Heart right ventricle (tissue), 16 donors: ENCODE data around the gene CLEC4A. TPM values are rescaled to one million over a fixed set of nuclear protein-coding genes. Genes with fewer than 3 reads are reported as not detected.

ENCODE experiments used
- ATAC-seq, 8 donors: fragments of 200-7000 bp; cut with Tn5 transposase; one replicate each; pipeline ENCODE4 v1.9.1; 2020; ENCODE audit warnings: mild to moderate bottlenecking in 8 of 8, moderate library complexity in 8 of 8, moderate number of reproducible peaks in 1 of 8
- DNase-seq, 2 donors: peaks; one replicate each; pipeline ENCODE4 v3.0.0-alpha.2; 2020
- H3K27ac ChIP-seq, 10 donors: fragments of 200-600 bp; sonication (generic) in 2 of 10; one replicate each; pipeline versions ENCODE4 v1.5.0 to v1.8.0; 2020 to 2022; ENCODE audit warnings: mild to moderate bottlenecking in 3 of 10
- H3K27me3 ChIP-seq, 7 donors: fragments of 200-600 bp; one replicate each; pipeline ENCODE4 v1.8.0; 2021 to 2022; ENCODE audit warnings: mild to moderate bottlenecking in 2 of 7
- H3K36me3 ChIP-seq, 9 donors: fragments of 200-600 bp; sonication (generic) in 1 of 9; one replicate each; pipeline versions ENCODE4 v1.5.0 to v1.8.0; 2020 to 2022; ENCODE audit warnings: mild to moderate bottlenecking in 2 of 9
- H3K4me1 ChIP-seq, 9 donors: fragments of 200-600 bp; sonication (generic) in 1 of 9; one replicate each; pipeline versions ENCODE4 v1.5.0 to v1.8.0; 2020 to 2022; ENCODE audit warnings: mild to moderate bottlenecking in 4 of 9
- H3K4me3 ChIP-seq, 10 donors: fragments of 200-600 bp; sonication (generic) in 2 of 10; one replicate each; pipeline versions ENCODE4 v1.5.0 to v1.8.0; 2020 to 2022; ENCODE audit warnings: mild to moderate bottlenecking in 7 of 10, moderate library complexity in 2 of 10
- H3K9me3 ChIP-seq, 11 donors: fragments of 200-600 bp in 10 of 11; sonication (generic) in 2 of 11; one replicate each; pipeline versions ENCODE4 v1.5.0 to v1.8.0; 2013 to 2022; ENCODE audit warnings: mild to moderate bottlenecking in 2 of 11, control low read depth in 1 of 11, moderate library complexity in 1 of 11
- WGBS, 2 donors: extraction: QIAGEN DNeasy Blood & Tissue Kit; methylation state at CpG; one replicate each; pipeline ENCODE4 v1.1.7; 2013; ENCODE audit warnings: inconsistent platforms in 1 of 2; 5-methylcytosine and 5-hydroxymethylcytosine counted together
- intact Hi-C, 10 donors: fragments of 100-400 bp; cut with DNase I; formaldehyde crosslinking; loops; one replicate each; pipeline versions ENCODE4 v1.11.1 to v1.14.2; 2022
- long read RNA-seq, 3 donors: library from polyadenylated mRNA; unstranded; transcript quantifications; one replicate each; pipeline ENCODE4 v2.0.0, GENCODE V29; 2020 to 2021
- polyA plus RNA-seq, 2 donors: library from polyadenylated mRNA; stranded (reverse); fragments of 200-250 nt; gene quantifications; one replicate each; pipeline ENCODE4 v1.2.3, GENCODE V29; 2013
- total RNA-seq, 10 donors: library from RNA; stranded (reverse); fragmentation: NEBNext Ultra II Directional in 3 of 10; extraction: Animal tissue kit (Norgen Biotek cat#: 25700) in 3 of 10; gene quantifications; one replicate each; pipeline versions ENCODE4 v1.2.1 to v1.2.4, GENCODE V29; 2021 to 2023
- TF ChIP-seq, protein P1 (sequence below), 9 donors: fragments of 200-600 bp; sonication (generic) in 2 of 9; IDR thresholded peaks; one replicate each; pipeline versions ENCODE4 v1.5.0 to v1.8.0; 2021 to 2022; ENCODE audit warnings: antibody characterized with exemption in 9 of 9, mild to moderate bottlenecking in 5 of 9, moderate library complexity in 1 of 9
- donor health status: Arrhythmogenic right ventricular cardiomyopathy.
- donor health status: ischemic (EF 13 %, LVEDD 7.1; RV severe dilation, severe dysfunction).
- donor health status: healthy with polysubstance abuse.
- donor health status: DM: no; HTN: yes; CAD: no.
- donor health status: DM: no; HTN: no; CAD: no.
- donor health status: ischemic (EF 25% LVEDD 6.9; RV normal size, moderate dysfunction).
- donor health status: ischemic (EF 25% LVEDD 5.7; RV mildly dilated, moderate dysfunction).
- donor health status: healthy.
- donor health status: DM: yes; HTN: yes; CAD: no.
- donor health status: Ischemic cardiomyopathy.
- donor health status: ischemic (EF 35%, LVEDD 5.7; RV mildly dilated, moderate dysfunction).
- donor health status: nonischemic (EF 11% LVEDD 7.7; RV severe dilation, severe dysfunction).
- donor health status: DM: yes; HTN: yes; CAD: no.
- donor health status: PGD.
- donor health status: ischemic (EF 29% LVEDD 5.4; RV normal size, mild dysfunction).
- donor health status: nonischemic (EF 23%, LVEDD 6.1; RV moderate dilation, normal function).

The CLEC4A gene
- 1 to 10 TPM in 4 of 10 donors, under 1 TPM in 1, not detected in 5; 0.39 to 4.9 (median 1.2) TPM for total RNA-seq
- 1 to 10 TPM in 1 of 2 donors, under 1 TPM in 1; 0.51 to 2.5 TPM for polyA plus RNA-seq
- long read RNA-seq, donor 1 = 0 reads
- long read RNA-seq, donor 2 = 0 reads
- long read RNA-seq, donor 3, partial matches to known transcripts = 0 of 1 reads
- long read RNA-seq, donor 3, other reads (novel, unspliced or antisense) = 0 of 1 reads

DNA sequence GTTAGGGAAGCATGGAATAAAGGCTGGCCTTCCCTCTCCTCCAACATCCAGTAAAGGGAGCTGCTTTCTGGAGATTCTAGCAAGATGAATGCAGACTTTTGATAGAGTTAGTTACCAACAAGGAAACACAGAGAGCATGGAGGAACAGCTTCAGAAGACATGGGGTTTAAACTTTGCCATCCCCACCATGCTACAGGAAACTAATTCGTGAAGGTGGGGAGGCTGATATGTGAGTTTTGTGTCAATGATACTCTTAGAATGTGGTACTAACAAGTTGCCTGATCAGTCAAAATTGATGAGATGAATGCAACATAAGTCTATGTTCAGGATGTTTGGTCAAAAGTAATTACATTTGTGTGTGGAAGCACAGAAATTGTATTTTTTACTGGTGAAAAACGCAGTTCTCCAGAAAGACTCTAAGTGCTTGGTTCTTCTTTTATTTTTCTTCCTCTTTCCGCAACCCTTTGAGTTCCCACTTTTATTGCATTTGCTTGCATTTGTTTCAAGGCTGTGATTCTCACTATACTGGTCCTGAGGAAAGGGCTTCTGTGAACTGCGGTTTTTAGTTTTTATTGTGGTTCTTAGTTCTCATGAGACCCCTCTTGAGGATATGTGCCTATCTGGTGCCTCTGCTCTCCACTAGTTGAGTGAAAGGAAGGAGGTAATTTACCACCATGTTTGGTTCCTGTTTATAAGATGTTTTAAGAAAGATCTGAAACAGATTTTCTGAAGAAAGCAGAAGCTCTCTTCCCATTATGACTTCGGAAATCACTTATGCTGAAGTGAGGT is at the start of gene CLEC4A:
CLEC4A (plus strand) TSS at position 494 of the 789 bp plus-strand sequence; CDS start at position 756, 262 bp downstream.
- no peak for ATAC-seq
- Histone ChIP-seq H3K4me3 (peak within 1 kb of the TSS in 5 of 10 donors; percentile 1 to 47 (median 19)), H3K27me3 (no peaks in the 10 kb centered on the region), H3K27ac (peak within 1 kb of the TSS in 2 of 10 donors; percentile 27 to 79), H3K4me1 (peaks cover 0 to 27% (median 0%) of the 10 kb centered on the region in 9 donors), H3K36me3 (peaks cover 0 to 18% (median 0%) of the 10 kb centered on the region in 9 donors), H3K9me3 (no peaks in the 10 kb centered on the region)
- no peak for DNase-seq
- intact Hi-C loops = no loop called here
- 85 to 92% methylated on average over 5 of the region's 5 CpGs for whole genome bisulfite sequencing, 2 donors
- TF ChIP-seq, protein P1, sequence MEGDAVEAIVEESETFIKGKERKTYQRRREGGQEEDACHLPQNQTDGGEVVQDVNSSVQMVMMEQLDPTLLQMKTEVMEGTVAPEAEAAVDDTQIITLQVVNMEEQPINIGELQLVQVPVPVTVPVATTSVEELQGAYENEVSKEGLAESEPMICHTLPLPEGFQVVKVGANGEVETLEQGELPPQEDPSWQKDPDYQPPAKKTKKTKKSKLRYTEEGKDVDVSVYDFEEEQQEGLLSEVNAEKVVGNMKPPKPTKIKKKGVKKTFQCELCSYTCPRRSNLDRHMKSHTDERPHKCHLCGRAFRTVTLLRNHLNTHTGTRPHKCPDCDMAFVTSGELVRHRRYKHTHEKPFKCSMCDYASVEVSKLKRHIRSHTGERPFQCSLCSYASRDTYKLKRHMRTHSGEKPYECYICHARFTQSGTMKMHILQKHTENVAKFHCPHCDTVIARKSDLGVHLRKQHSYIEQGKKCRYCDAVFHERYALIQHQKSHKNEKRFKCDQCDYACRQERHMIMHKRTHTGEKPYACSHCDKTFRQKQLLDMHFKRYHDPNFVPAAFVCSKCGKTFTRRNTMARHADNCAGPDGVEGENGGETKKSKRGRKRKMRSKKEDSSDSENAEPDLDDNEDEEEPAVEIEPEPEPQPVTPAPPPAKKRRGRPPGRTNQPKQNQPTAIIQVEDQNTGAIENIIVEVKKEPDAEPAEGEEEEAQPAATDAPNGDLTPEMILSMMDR (IDR thresholded peaks at IDR 0.05) = no peak

DNA sequence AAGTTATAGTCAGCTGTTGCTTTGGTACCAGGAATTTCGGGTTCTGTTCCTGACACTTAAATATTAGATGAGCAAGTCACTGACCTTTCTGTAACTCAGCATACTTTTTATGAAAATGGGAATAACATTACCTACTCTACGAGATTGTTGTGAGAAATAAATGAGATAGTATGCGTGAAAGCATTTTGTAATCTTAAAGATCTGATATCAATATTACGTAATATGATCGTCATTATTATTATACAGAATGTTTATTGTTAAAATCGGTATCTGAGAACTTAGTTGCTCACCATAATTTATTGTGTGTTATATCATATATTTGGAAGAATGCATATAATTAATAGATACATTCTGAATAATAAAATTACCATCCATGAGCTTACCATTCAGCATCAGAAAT is 47.5 kb upstream of the CLEC4A start:
- intact Hi-C loops = loop anchor here in 1 of 10 donors (5.0 kb wide), 1 partner anchor 34 kb away; no protein-coding TSS in a partner anchor
- DNase-seq = no peak
- Histone ChIP-seq H3K9me3 (no peaks in the 10 kb centered on the region), H3K27ac (no peak overlapping the region), H3K27me3 (peaks cover 0 to 3% (median 0%) of the 10 kb centered on the region in 7 donors), H3K36me3 (no peaks in the 10 kb centered on the region), H3K4me1 (peaks cover 0 to 32% (median 4%) of the 10 kb centered on the region in 9 donors), H3K4me3 (no peak overlapping the region)
- ATAC-seq = no peak
- WGBS, 2 donors = 89 to 90% methylated on average over 6 of the region's 6 CpGs
- TF ChIP-seq, protein P1 (IDR thresholded peaks at IDR 0.05) = no peak

- intact Hi-C loops = loop anchor here in 1 of 10 donors (5.0 kb wide), 1 partner anchor 34 kb away; no protein-coding TSS in a partner anchor
- 88 to 90% methylated on average over 4 of the region's 4 CpGs for WGBS, 2 donors
These were observed 47.1 kb upstream of the CLEC4A start for GRCh38 chr12:8076366-8076765.

GRCh38 chr12:8077207-8077606 is 46.2 kb upstream of the CLEC4A start:
- H3K27me3 ChIP-seq = peaks cover 0 to 3% (median 0%) of the 10 kb centered on the region in 7 donors
- no peak for ATAC-seq
- no peak overlapping the region for H3K4me3 ChIP-seq
- 50 to 62% methylated on average over 4 of the region's 4 CpGs for WGBS, 2 donors
- no peak for DNase-seq
- TF ChIP-seq, protein P1 (IDR thresholded peaks at IDR 0.05) = no peak
- H3K27ac ChIP-seq = no peak overlapping the region
- intact Hi-C loops = loop anchor here in 1 of 10 donors (5.0 kb wide), 1 partner anchor 35 kb away; no protein-coding TSS in a partner anchor
- H3K9me3 ChIP-seq = no peaks in the 10 kb centered on the region
- H3K36me3 ChIP-seq = no peaks in the 10 kb centered on the region
- H3K4me1 ChIP-seq = peaks cover 0 to 37% (median 9%) of the 10 kb centered on the region in 9 donors

More at GRCh38 chr12:8076366-8076765, 47.1 kb upstream of the CLEC4A start:
- Histone ChIP-seq H3K27ac (no peak overlapping the region), H3K4me1 (peaks cover 0 to 36% (median 8%) of the 10 kb centered on the region in 9 donors), H3K36me3 (no peaks in the 10 kb centered on the region), H3K4me3 (no peak overlapping the region), H3K9me3 (no peaks in the 10 kb centered on the region), H3K27me3 (peaks cover 0 to 3% (median 0%) of the 10 kb centered on the region in 7 donors)
- DNase-seq = no peak
- ATAC-seq = no peak
- TF ChIP-seq, protein P1 (IDR thresholded peaks at IDR 0.05) = no peak
